Neural progenitor cell (in vitro differentiated cells): ENCODE measurements around the gene EYS.

Source experiments
- CTCF ChIP-seq: fragments of 200-600 bp; sonication (generic); IDR thresholded peaks from 2 replicates; pipeline ENCODE4 v1.5.1; 2017; ENCODE audit warnings: antibody characterized with exemption, mild to moderate bottlenecking
- EZH2phosphoT487 ChIP-seq: fragments of 200-600 bp; sonication (generic); IDR thresholded peaks from 2 replicates; pipeline ENCODE4 v1.6.1; 2017; ENCODE audit warnings: antibody characterized with exemption

GRCh38 chr6:65071480-65071879 lies 635.5 kb downstream of the EYS start:
- TF ChIP-seq CTCF (no peak), EZH2phosphoT487 (no peak)
